K562 (cell line): ENCODE measurements around the gene PPP3CA. TPM values are rescaled to one million over a fixed set of nuclear protein-coding genes. Genes with fewer than 3 reads are reported as not detected.

ENCODE experiments used
- ATAC-seq: fragments of 200-7000 bp; cut with Tn5 transposase; 3 replicates; pipeline ENCODE4 v1.9.1; 2020; ENCODE audit warnings: moderate library complexity
- BruUV-seq: library from RNA; stranded (reverse); fragments of 400-500 nt; replicated peaks from 2 replicates; lab custom pipeline; 2021; lab: Mats Ljungman, UMichigan
- CTCF ChIA-PET: fragments of 300-600 bp; formaldehyde crosslinking; extraction: SDS; loops from one replicate; lab custom pipeline; 2021; ENCODE audit warnings: low intra/inter-chr PET ratio; lab: Yijun Ruan, JAX
- POLR2A ChIA-PET: fragments of 300-600, 350-650 bp; sonication (Branson Sonifier 250); formaldehyde crosslinking; extraction: SDS; loops from one replicate; lab custom pipeline; 2021; ENCODE audit warnings: antibody characterized with exemption, inconsistent platforms; lab: Yijun Ruan, JAX
- DNase-seq, 4 experiments: peaks; one replicate each; pipeline versions ENCODE4 v3.0.0 to v3.0.0-alpha.2; 2011 to 2018; ENCODE audit warnings: low spot score in 3 of 4, mixed read lengths in 3 of 4; ENCODE audit errors: extremely low read depth in 1 of 4
- FAIRE-seq: peaks from 2 replicates; lab custom pipeline; 2011; peaks lifted over from hg19 to GRCh38; lab: Jason Lieb, UNC
- H2AFZ ChIP-seq: 2 replicates; pipeline ENCODE4 v1.6.0; 2011; ENCODE audit warnings: low read depth, low read length, control low read depth, inconsistent platforms
- H3K27ac ChIP-seq: fragments of 200-600 bp; 3 replicates; pipeline ENCODE4 v1.8.0; 2011; ENCODE audit warnings: low read depth, mild to moderate bottlenecking, control low read depth, inconsistent platforms, low read length, moderate library complexity, mixed read lengths; ENCODE audit errors: extremely low read depth
- H3K27me3 ChIP-seq, 2 experiments: fragments of 300-600 bp in 1 of 2; 2 replicates in 1 of 2; 3 replicates in 1 of 2; pipeline versions ENCODE4 v1.6.0 to v1.8.0; 2011; ENCODE audit warnings: inconsistent platforms in 2 of 2, low read length in 2 of 2, mild to moderate bottlenecking in 1 of 2, mixed read lengths in 1 of 2, moderate library complexity in 1 of 2; ENCODE audit not compliant: control insufficient read depth in 2 of 2, insufficient read depth in 2 of 2
- H3K36me3 ChIP-seq: fragments of 300-600 bp; 3 replicates; pipeline ENCODE4 v1.8.0; 2011; ENCODE audit warnings: mild to moderate bottlenecking, low read length, inconsistent platforms; ENCODE audit not compliant: control insufficient read depth, insufficient read depth
- H3K4me1 ChIP-seq, 2 experiments: fragments of 200-600 bp in 1 of 2; replicated peaks in 1 of 2; 2 replicates in 1 of 2; 3 replicates in 1 of 2; pipeline versions ENCODE4 v1.5.1 to v1.8.0; 2011; ENCODE audit warnings: inconsistent platforms in 2 of 2, low read length in 2 of 2, mild to moderate bottlenecking in 1 of 2, mixed read lengths in 1 of 2, moderate library complexity in 1 of 2; ENCODE audit not compliant: control insufficient read depth in 2 of 2, insufficient read depth in 2 of 2
- H3K4me2 ChIP-seq: 2 replicates; pipeline ENCODE4 v1.6.1; 2011; ENCODE audit warnings: low read length, control low read depth, inconsistent platforms, mixed read lengths; ENCODE audit not compliant: insufficient read depth
- H3K4me3 ChIP-seq: fragments of 200-600 bp; sonication (generic), shearing (Covaris generic); 2 replicates; pipeline ENCODE4 v1.5.1; 2016; ENCODE audit warnings: control low read depth, inconsistent platforms
- H3K79me2 ChIP-seq: fragments of 200-600 bp; 3 replicates; pipeline ENCODE4 v1.8.0; 2011; ENCODE audit warnings: low read length, inconsistent platforms; ENCODE audit not compliant: control insufficient read depth, insufficient read depth
- H3K9ac ChIP-seq, 2 experiments: 2 replicates each; pipeline versions ENCODE4 v1.6.0 to v1.6.1; 2011; ENCODE audit warnings: low read depth in 2 of 2, low read length in 2 of 2, control low read depth in 1 of 2, inconsistent platforms in 1 of 2, mild to moderate bottlenecking in 1 of 2, mixed read lengths in 1 of 2; ENCODE audit not compliant: insufficient read depth in 1 of 2
- H3K9me1 ChIP-seq: one replicate; pipeline ENCODE4 v1.6.0; 2011; ENCODE audit warnings: inconsistent platforms, mild to moderate bottlenecking, low read length, moderate library complexity; ENCODE audit not compliant: control insufficient read depth, insufficient read depth
- H3K9me3 ChIP-seq: replicated peaks from 2 replicates; pipeline ENCODE4 v1.5.1; 2011; ENCODE audit warnings: low read depth, low read length, inconsistent platforms; ENCODE audit not compliant: control insufficient read depth, insufficient read depth
- H4K20me1 ChIP-seq: replicated peaks from 2 replicates; pipeline ENCODE4 v1.6.1; 2011; ENCODE audit warnings: low read length, inconsistent platforms, mixed read lengths; ENCODE audit not compliant: control insufficient read depth, insufficient read depth
- DNMT1 ChIP-seq: fragments of 450-650 bp; IDR thresholded peaks from 2 replicates; pipeline ENCODE4 v1.6.1; 2016; ENCODE audit warnings: antibody characterized with exemption, mild to moderate bottlenecking
- HNRNPL ChIP-seq: fragments of 200-400 bp; formaldehyde crosslinking; IDR thresholded peaks from 2 replicates; pipeline ENCODE4 v1.6.1; 2017; ENCODE audit warnings: low read depth, mild to moderate bottlenecking, low read length
- HNRNPUL1 ChIP-seq: fragments of 200-400 bp; formaldehyde crosslinking; IDR thresholded peaks from 2 replicates; pipeline ENCODE4 v1.6.1; 2017; ENCODE audit warnings: low read length
- MEF2D ChIP-seq: conservative IDR thresholded peaks from 2 replicates; pipeline ENCODE4 v1.6.1; 2016; ENCODE audit warnings: low read depth, missing genetic modification characterization, missing compliant biosample characterization
- NFIC ChIP-seq: fragments of 450-650 bp; IDR thresholded peaks from 2 replicates; pipeline ENCODE4 v1.6.1; 2017; ENCODE audit warnings: mild to moderate bottlenecking, inconsistent platforms
- SAFB ChIP-seq: fragments of 200-400 bp; formaldehyde crosslinking; IDR thresholded peaks from 2 replicates; pipeline ENCODE4 v1.6.1; 2017; ENCODE audit warnings: low read depth, low read length, borderline replicate concordance
- ZBTB26 ChIP-seq: fragments of 450-650 bp; formaldehyde crosslinking; IDR thresholded peaks from 2 replicates; pipeline ENCODE4 v1.4.0; 2022; ENCODE audit warnings: missing genetic modification characterization
- WGBS: fragments of 100-300 bp; shearing (Covaris generic); methylation state at CpG from one replicate; pipeline ENCODE4 v1.1.6; 2016; ENCODE audit warnings: low coverage, mixed read lengths; ENCODE audit not compliant: insufficient coverage; ENCODE audit errors: missing lambda C conversion rate; 5-methylcytosine and 5-hydroxymethylcytosine counted together
- in situ Hi-C: fragments of 300-500 bp; cut with MboI; formaldehyde crosslinking; loops from 4 replicates; pipeline ENCODE4 v1.15.0; 2018; ENCODE audit warnings: inconsistent platforms, mixed read lengths
- intact Hi-C: fragments of 100-400 bp; cut with micrococcal nuclease; formaldehyde crosslinking; loops from 2 replicates; pipeline ENCODE4 v1.14.2; 2022
- polyA plus RNA-seq, 8 experiments: library from polyadenylated mRNA; depleted of rRNA in 4 of 8; stranded (reverse) in 5 of 8; unstranded in 3 of 8; fragments of >200 nt; fragmentation: Nextera tagmentation in 2 of 8; fragmentation: Illumina TruSeq in 1 of 8; extraction: Ambion mirVana in 2 of 8; extraction: Trizol in 1 of 8; gene quantifications; 2 replicates each; pipeline versions ENCODE4 v1.2.1 to v1.2.3, GENCODE V29; 2011 to 2014; ENCODE audit warnings: inconsistent platforms in 1 of 8, missing spikeins in 1 of 8
- total RNA-seq, 7 experiments: library from RNA; depleted of rRNA in 6 of 7; stranded (reverse); fragments of >200 nt in 6 of 7; fragmentation: Illumina TruSeq in 2 of 7; extraction: Trizol in 2 of 7; gene quantifications; 2 replicates each; pipeline versions ENCODE4 v1.2.1 to v1.2.3, GENCODE V29; 2011 to 2021; ENCODE audit warnings: low replicate concordance in 1 of 7

The PPP3CA gene
- total and polyA plus RNA-seq, 9 of the 15 experiments (the other 6 are each of a cell fraction or from before 2014, with no cell fraction given) = 0.94 to 3.2 (median 1.6) TPM

DNA sequence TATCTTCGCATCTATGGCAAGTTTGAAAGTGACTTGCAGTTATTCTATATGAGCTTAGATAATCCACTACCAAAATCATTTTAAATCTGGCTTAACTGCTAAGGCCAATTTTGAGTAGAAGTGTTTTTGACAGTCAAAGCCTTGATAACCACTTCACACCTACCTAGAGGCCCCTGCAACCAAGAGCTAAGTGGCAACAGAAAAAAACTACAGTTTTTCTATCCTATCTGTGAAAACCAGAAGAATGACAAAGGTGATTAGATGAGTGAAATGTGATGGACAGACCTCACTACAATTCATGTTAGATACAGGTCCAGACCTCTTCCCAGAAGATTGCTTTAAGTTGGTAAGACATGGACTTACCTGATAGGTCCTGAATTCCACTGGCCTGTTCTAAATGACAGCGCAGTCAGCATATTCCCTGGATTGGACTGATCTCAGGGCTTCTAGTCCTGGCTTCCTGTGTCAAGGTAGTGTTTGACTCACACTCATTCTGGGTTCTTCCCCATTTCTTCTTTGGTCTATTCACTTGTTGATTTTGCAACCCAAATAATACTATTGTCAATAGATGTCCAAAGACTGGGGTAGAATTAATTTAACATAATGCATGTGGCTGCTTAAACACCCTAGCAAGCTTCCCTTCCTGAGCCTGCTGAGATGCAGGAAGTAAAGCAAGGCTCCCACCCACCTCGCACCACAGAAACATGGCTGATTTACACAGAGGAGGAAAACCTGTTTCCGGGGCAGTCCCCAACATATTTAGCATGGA is 65.1 kb downstream of the PPP3CA start (continued):
- no peak for TF ChIP-seq ZBTB26 (CRISPR knock-in tag)
- TF ChIP-seq HNRNPUL1 = no peak
- no peak for TF ChIP-seq SAFB

GRCh38 chr4:101280866-101281600 is 66.3 kb downstream of the PPP3CA start:
- intact Hi-C loops (no loop called here), in situ Hi-C loops (no loop called here)
- Histone ChIP-seq H3K27ac (no peak overlapping the region), H3K9me1 (no peaks in the 10 kb centered on the region), H4K20me1 (no peaks in the 10 kb centered on the region), H3K4me1 (no peaks in the 10 kb centered on the region), H3K36me3 (no peaks in the 10 kb centered on the region), H3K9ac (no peak overlapping the region), H2AFZ (no peak overlapping the region), H3K4me2 (no peak overlapping the region), H3K27me3 (no peaks in the 10 kb centered on the region), H3K4me3 (no peak overlapping the region), H3K79me2 (no peaks in the 10 kb centered on the region), H3K9me3 (no peaks in the 10 kb centered on the region)
- WGBS = 3% methylated on average over 3 of the region's 3 CpGs
- no peak for ATAC-seq
- ChIA-PET POLR2A (no interaction called here), CTCF (no interaction called here)
- TF ChIP-seq DNMT1 = no peak
- TF ChIP-seq NFIC = no peak
- TF ChIP-seq HNRNPL = no peak
- TF ChIP-seq MEF2D (tag) = no peak
- no peak for FAIRE-seq
- DNase-seq = no peak
- no TSS peak for BruUV-seq
